ENCODE results near the gene MAPKAPK2. TPM values are rescaled to one million over a fixed set of nuclear protein-coding genes. Genes with fewer than 3 reads are reported as not detected.

The MAPKAPK2 gene
- total RNA-seq, 1 experiment from 2014 or later = 98.5 TPM

GRCh38 chr1:206643118-206643698 is 41.5 kb upstream of the MAPKAPK2 start:
- ChIA-PET CTCF (no interaction called here), POLR2A (ENCODE audit: unreplicated experiment) (no interaction called here)
- Histone ChIP-seq H3K4me3 (ENCODE audit: low read length) (no peak overlapping the region), H3K9me3 (ENCODE audit: low read length) (no peaks in the 10 kb centered on the region), H3K4me1 (ENCODE audit: insufficient read depth, low read length) (no peaks in the 10 kb centered on the region; the same call in 1 of the 2 replicates), H4K20me1 (ENCODE audit: low read length) (no peaks in the 10 kb centered on the region), H3K36me3 (ENCODE audit: low read depth, low read length) (peaks cover 7% of the 10 kb centered on the region), H3K9ac (ENCODE audit: low read length) (no peak overlapping the region), H3F3A (ENCODE audit: low read length, unreplicated experiment) (no peaks in the 10 kb centered on the region), H3K9me2 (replicated peaks; ENCODE audit: low read length) (no peaks in the 10 kb centered on the region), H3K27ac (ENCODE audit: low read length) (no peak overlapping the region), H2AFZ (ENCODE audit: low read length) (no peak overlapping the region), H3K27me3 (ENCODE audit: low read length) (no peaks in the 10 kb centered on the region), H3K4me2 (ENCODE audit: low read length) (no peak overlapping the region), H3K79me2 (ENCODE audit: low read length) (no peaks in the 10 kb centered on the region)
- no TSS peak for BruUV-seq (replicated peaks)
- ATAC-seq (no peak), DNase-seq (no peak)
- intact Hi-C loops (cut with micrococcal nuclease) = no loop called here
- no peak for TF ChIP-seq EZH2 (IDR thresholded peaks at IDR 0.05; ENCODE audit: low read length, unreplicated experiment)
- TF ChIP-seq, protein P1, sequence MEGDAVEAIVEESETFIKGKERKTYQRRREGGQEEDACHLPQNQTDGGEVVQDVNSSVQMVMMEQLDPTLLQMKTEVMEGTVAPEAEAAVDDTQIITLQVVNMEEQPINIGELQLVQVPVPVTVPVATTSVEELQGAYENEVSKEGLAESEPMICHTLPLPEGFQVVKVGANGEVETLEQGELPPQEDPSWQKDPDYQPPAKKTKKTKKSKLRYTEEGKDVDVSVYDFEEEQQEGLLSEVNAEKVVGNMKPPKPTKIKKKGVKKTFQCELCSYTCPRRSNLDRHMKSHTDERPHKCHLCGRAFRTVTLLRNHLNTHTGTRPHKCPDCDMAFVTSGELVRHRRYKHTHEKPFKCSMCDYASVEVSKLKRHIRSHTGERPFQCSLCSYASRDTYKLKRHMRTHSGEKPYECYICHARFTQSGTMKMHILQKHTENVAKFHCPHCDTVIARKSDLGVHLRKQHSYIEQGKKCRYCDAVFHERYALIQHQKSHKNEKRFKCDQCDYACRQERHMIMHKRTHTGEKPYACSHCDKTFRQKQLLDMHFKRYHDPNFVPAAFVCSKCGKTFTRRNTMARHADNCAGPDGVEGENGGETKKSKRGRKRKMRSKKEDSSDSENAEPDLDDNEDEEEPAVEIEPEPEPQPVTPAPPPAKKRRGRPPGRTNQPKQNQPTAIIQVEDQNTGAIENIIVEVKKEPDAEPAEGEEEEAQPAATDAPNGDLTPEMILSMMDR (conservative IDR thresholded peaks at IDR 0.05; ENCODE audit: low read depth, low read length) = no peak
- no peak for TF ChIP-seq EZH2phosphoT487 (IDR thresholded peaks at IDR 0.05; ENCODE audit: borderline replicate concordance, low read length)

- no peak for ATAC-seq
These were observed 38.2 kb upstream of the MAPKAPK2 start for GRCh38 chr1:206646504-206646903.

DNA sequence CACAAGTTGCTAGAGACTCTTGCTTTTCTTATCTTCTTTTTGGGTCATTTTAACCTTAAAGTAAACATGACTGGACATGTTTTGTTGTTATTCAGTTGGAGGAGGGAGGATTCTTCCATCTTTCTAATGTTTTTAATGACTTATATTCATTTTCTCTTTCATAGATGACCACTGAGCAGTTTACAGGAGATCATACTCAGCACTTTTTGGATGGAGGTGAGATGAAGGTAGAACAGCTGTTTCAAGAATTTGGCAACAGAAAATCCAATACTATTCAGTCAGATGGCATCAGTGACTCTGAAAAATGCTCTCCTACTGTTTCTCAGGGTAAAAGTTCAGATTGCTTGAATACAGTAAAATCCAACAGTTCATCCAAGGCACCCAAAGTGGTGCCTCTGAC is 37.5 kb upstream of the MAPKAPK2 start:
- Histone ChIP-seq H3K9ac (ENCODE audit: low read length) (no peak overlapping the region), H3F3A (ENCODE audit: low read length, unreplicated experiment) (no peaks in the 10 kb centered on the region), H3K4me1 (ENCODE audit: insufficient read depth, low read length) (peaks cover 13% of the 10 kb centered on the region), H3K36me3 (ENCODE audit: low read depth, low read length) (peaks cover 7% of the 10 kb centered on the region), H3K27ac (ENCODE audit: low read length) (no peak overlapping the region), H3K9me3 (ENCODE audit: low read length) (no peaks in the 10 kb centered on the region), H3K79me2 (ENCODE audit: low read length) (no peaks in the 10 kb centered on the region), H3K4me3 (ENCODE audit: low read length) (no peak overlapping the region), H3K9me2 (replicated peaks; ENCODE audit: low read length) (no peaks in the 10 kb centered on the region), H4K20me1 (ENCODE audit: low read length) (no peaks in the 10 kb centered on the region), H3K4me2 (ENCODE audit: low read length) (no peak overlapping the region), H2AFZ (ENCODE audit: low read length) (no peak overlapping the region), H3K27me3 (ENCODE audit: low read length) (no peaks in the 10 kb centered on the region)
- TF ChIP-seq, protein P1 (conservative IDR thresholded peaks at IDR 0.05; ENCODE audit: low read depth, low read length) = no peak
- no peak for TF ChIP-seq EZH2phosphoT487 (IDR thresholded peaks at IDR 0.05; ENCODE audit: borderline replicate concordance, low read length)
- TF ChIP-seq EZH2 (IDR thresholded peaks at IDR 0.05; ENCODE audit: low read length, unreplicated experiment) = no peak
- intact Hi-C loops (cut with micrococcal nuclease) = no loop called here
- ChIA-PET POLR2A (ENCODE audit: unreplicated experiment) (no interaction called here), CTCF (no interaction called here)
- ATAC-seq (no peak), DNase-seq (no peak)
- BruUV-seq (replicated peaks) = no TSS peak

More at GRCh38 chr1:206646504-206646903, 38.2 kb upstream of the MAPKAPK2 start:
- Histone ChIP-seq H3F3A (ENCODE audit: low read length, unreplicated experiment) (no peaks in the 10 kb centered on the region), H3K9me3 (ENCODE audit: low read length) (no peaks in the 10 kb centered on the region), H3K9ac (ENCODE audit: low read length) (no peak overlapping the region), H3K4me1 (ENCODE audit: insufficient read depth, low read length) (peaks cover 12% of the 10 kb centered on the region), H4K20me1 (ENCODE audit: low read length) (no peaks in the 10 kb centered on the region), H3K27me3 (ENCODE audit: low read length) (no peaks in the 10 kb centered on the region), H3K79me2 (ENCODE audit: low read length) (no peaks in the 10 kb centered on the region), H3K36me3 (ENCODE audit: low read depth, low read length) (peaks cover 7% of the 10 kb centered on the region), H3K4me2 (ENCODE audit: low read length) (no peak overlapping the region), H3K9me2 (replicated peaks; ENCODE audit: low read length) (no peaks in the 10 kb centered on the region), H3K27ac (ENCODE audit: low read length) (no peak overlapping the region), H3K4me3 (ENCODE audit: low read length) (no peak overlapping the region), H2AFZ (ENCODE audit: low read length) (no peak overlapping the region)
- intact Hi-C loops (cut with micrococcal nuclease) = no loop called here
- TF ChIP-seq EZH2 (IDR thresholded peaks at IDR 0.05; ENCODE audit: low read length, unreplicated experiment) (no peak), EZH2phosphoT487 (IDR thresholded peaks at IDR 0.05; ENCODE audit: borderline replicate concordance, low read length) (no peak)
- TF ChIP-seq, protein P1 (conservative IDR thresholded peaks at IDR 0.05; ENCODE audit: low read depth, low read length) = no peak
- POLR2A ChIA-PET (ENCODE audit: unreplicated experiment) = no interaction called here
- no peak for DNase-seq
- BruUV-seq (replicated peaks) = no TSS peak
- CTCF ChIA-PET = no interaction called here
